NCI-H2171 treated with DMSO at 0.1 percent for 48 hours (cell line): ENCODE results near the gene LSM11.

Experiments used
- DNase-seq: peaks from one replicate; lab custom pipeline; 2025; lab: John Stamatoyannopoulos, UW

Gene LSM11

DNA sequence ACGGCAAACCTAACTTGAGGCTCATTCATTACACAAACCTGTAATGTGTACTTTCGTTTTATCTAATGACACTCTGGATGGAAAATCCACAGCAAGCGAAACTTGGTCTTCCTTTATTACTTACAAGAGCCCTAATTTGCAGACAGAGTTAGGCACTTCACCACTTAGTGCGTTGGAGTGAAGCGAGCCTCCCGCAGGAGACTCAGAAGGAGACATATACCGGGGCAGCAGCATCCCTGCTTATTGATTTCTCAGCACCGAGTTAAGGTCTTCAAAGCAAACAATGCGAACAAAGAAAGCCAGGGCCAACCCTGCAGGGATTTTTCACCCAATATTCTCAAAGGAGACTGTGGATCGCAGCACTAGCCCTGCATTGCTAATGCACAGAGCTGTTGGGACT, 28.6 kb downstream of the LSM11 start:
- DNase-seq, result no peak

GRCh38 chr5:157778121-157778805, 34.8 kb downstream of the LSM11 start:
- DNase-seq, result peak; percentile 48

DNA sequence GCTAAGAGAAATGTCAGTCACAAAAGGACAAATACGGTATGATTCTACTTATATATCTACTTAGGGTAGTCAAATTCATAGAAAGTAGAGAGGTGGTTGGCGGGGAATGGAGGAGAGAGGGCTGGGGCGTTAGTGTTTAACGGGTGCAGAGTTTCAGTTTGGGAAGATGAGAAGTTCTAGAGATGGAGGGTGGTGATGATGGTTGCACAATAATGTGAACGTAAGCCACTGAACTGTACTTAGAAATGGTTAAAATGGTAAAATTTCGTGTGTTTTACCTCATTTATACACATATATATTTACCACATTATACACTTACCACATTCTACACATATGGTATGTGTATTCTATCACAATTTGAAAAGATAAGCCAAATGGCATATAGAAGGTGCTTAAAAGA, 35.7 kb downstream of the LSM11 start:
- no peak for DNase-seq

GRCh38 chr5:157785801-157786200, 42.3 kb downstream of the LSM11 start:
- DNase-seq, result no peak

GRCh38 chr5:157793301-157793700, 49.8 kb downstream of the LSM11 start:
- no peak for DNase-seq

- no peak for DNase-seq
Observed at GRCh38 chr5:157799578-157799977, 56.1 kb downstream of the LSM11 start.

DNA sequence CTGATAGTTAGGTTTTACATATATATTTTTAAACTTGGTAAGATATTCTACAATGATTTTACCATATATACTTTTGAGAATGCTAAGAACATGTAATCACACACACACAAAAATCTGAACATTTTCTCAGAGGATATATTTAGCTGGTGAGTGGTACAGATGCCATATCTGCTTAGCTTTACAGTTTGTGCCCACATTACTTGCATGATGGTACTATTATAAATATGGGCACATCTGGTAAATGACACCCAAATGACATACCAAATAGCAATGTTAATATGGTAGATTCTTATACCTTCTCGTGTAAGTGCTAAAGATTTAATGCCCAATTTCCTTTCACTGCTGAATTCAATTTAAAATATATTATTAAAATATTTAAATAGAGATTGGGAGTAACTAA, 56.6 kb downstream of the LSM11 start:
- no peak for DNase-seq

DNA sequence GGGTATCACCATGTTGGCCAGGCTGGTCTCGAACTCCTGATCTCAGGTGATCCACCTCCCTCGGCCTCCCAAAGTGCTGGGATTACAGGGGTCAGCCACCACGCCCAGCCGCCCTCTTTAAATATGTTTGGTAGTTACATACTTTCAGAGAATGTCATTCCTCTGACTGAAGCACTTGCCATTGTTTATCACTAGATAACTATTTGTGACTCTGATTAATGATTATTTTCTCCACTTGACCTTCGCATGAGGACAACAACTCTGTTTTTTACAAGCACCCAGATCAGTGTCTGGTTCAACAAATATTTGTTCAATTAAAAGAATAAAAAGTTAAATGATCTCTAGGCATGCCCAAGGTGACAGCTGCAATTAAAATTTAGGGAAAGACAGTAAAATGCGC, 59.2 kb downstream of the LSM11 start:
- DNase-seq, result no peak

DNA sequence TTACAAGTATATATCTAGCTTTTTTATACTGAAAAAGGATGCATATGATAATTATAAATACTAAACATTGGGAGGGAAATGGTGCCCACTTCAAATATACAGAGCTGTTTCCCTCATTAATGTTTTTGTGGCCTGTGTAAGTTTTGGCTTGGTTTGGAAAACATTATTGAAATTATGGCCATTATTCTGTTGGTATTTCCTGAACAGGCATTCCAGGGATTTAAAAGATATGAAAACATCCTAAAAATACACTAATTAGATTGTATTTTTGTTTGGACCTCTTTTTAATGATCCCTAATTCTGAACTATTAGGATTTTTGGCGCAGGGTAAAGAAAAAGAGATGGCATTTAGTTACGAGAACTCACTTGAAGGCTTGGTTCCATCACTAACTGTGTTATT, 64.5 kb downstream of the LSM11 start:
- DNase-seq, result no peak
